D341Med (cell line): Measurements from ENCODE around the gene ASPSCR1.

Experiments used
- DNase-seq: peaks from one replicate; pipeline ENCODE4 v3.0.0; 2012; ENCODE audit warnings: low spot score

ASPSCR1 gene

GRCh38 chr17:82013772-82014321 is 36.4 kb downstream of the ASPSCR1 start:
- DNase-seq = no peak

GRCh38 chr17:82014432-82014831 is 37.0 kb downstream of the ASPSCR1 start:
- DNase-seq = no peak

- no peak for DNase-seq
Observed at GRCh38 chr17:82014971-82015310, 37.5 kb downstream of the ASPSCR1 start.

GRCh38 chr17:82015311-82015971 is 38.0 kb downstream of the ASPSCR1 start:
- DNase-seq = no peak

- DNase-seq = no peak
Observed at GRCh38 chr17:82016061-82016874, 38.8 kb downstream of the ASPSCR1 start.

- no peak for DNase-seq
Observed at GRCh38 chr17:82016875-82017459, 39.5 kb downstream of the ASPSCR1 start.

- DNase-seq = no peak
Observed at GRCh38 chr17:82017612-82018151, 40.3 kb downstream of the ASPSCR1 start.

- no peak for DNase-seq
Observed at GRCh38 chr17:82018152-82018988, 40.9 kb downstream of the ASPSCR1 start.

- DNase-seq = no peak
Observed at GRCh38 chr17:82018989-82019689, 41.7 kb downstream of the ASPSCR1 start.

GRCh38 chr17:82019690-82020571 is 42.5 kb downstream of the ASPSCR1 start:
- DNase-seq = peak; percentile 89

GRCh38 chr17:82020572-82021106 is 43.2 kb downstream of the ASPSCR1 start:
- DNase-seq = no peak

GRCh38 chr17:82021107-82021899 is 43.9 kb downstream of the ASPSCR1 start:
- DNase-seq = peak; percentile 84

GRCh38 chr17:82021900-82022309 is 44.5 kb downstream of the ASPSCR1 start:
- DNase-seq = no peak

GRCh38 chr17:82022310-82022980 is 45.0 kb downstream of the ASPSCR1 start, which contains the start of gene CENPX:
CENPX (minus strand) TSS chr17:82022878; CDS start chr17:82022861, 17 bp downstream.
- DNase-seq = peak; percentile 59

- peak; percentile 99 for DNase-seq
Observed at GRCh38 chr17:82022981-82023446, 45.6 kb downstream of the ASPSCR1 start, which contains the start of gene LRRC45. LRRC45 (plus strand) TSS chr17:82023305; CDS start chr17:82023644, 339 bp downstream.

GRCh38 chr17:82023447-82024241 is 46.2 kb downstream of the ASPSCR1 start:
- peak; percentile 66 for DNase-seq

- DNase-seq = no peak
Observed at GRCh38 chr17:82024859-82025258, 47.4 kb downstream of the ASPSCR1 start.
